ENCODE measurements around the gene ARPC1B.
"Not testable (repeated sequence)": the region's sequence is repeated elsewhere in the genome, so short reads cannot be mapped to it uniquely, and the experiment has no call there.

The ARPC1B gene

GRCh38 chr7:99374111-99375064 is at the start of gene ARPC1B:
Gene ARPC1B, plus strand, starts transcription at chr7:99374730. Its CDS starts 10,985 bp downstream, at chr7:99385715.
- DNase-seq = peak; percentile 43

- DNase-seq = no peak
Observed at GRCh38 chr7:99325001-99325493, 49.5 kb upstream of the ARPC1B start.

- peak; percentile 89 for DNase-seq
Observed at GRCh38 chr7:99325592-99326407, 48.7 kb upstream of the ARPC1B start, which contains the start of gene ARPC1A. Gene ARPC1A, plus strand, starts transcription at chr7:99325898. Its CDS starts 7,456 bp downstream, at chr7:99333354.

GRCh38 chr7:99326408-99326782 is 48.1 kb upstream of the ARPC1B start:
- DNase-seq = no peak

- DNase-seq = not testable (repeated sequence)
Observed at GRCh38 chr7:99330314-99330961, 44.1 kb upstream of the ARPC1B start.

GRCh38 chr7:99331002-99331401 is 43.5 kb upstream of the ARPC1B start:
- DNase-seq = no peak

GRCh38 chr7:99339595-99339994 is 34.9 kb upstream of the ARPC1B start:
- DNase-seq = no peak

GRCh38 chr7:99340659-99341058 is 33.9 kb upstream of the ARPC1B start:
- no peak for DNase-seq

- no peak for DNase-seq
Observed at GRCh38 chr7:99344061-99344647, 30.4 kb upstream of the ARPC1B start.

GRCh38 chr7:99350641-99351040 is 23.9 kb upstream of the ARPC1B start:
- DNase-seq = not testable (repeated sequence)

- DNase-seq = no peak
Observed at GRCh38 chr7:99352247-99352646, 22.3 kb upstream of the ARPC1B start.

- DNase-seq = no peak
Observed at GRCh38 chr7:99355098-99355497, 19.4 kb upstream of the ARPC1B start.

- no peak for DNase-seq
Observed at GRCh38 chr7:99357701-99358490, 16.6 kb upstream of the ARPC1B start.

GRCh38 chr7:99358521-99358920 is 16.0 kb upstream of the ARPC1B start:
- DNase-seq = not testable (repeated sequence)

GRCh38 chr7:99359465-99360154 is 14.9 kb upstream of the ARPC1B start:
- no peak for DNase-seq

- no peak for DNase-seq
Observed at GRCh38 chr7:99362801-99363200, 11.7 kb upstream of the ARPC1B start.

- no peak for DNase-seq
Observed at GRCh38 chr7:99363286-99363685, 11.2 kb upstream of the ARPC1B start.

- no peak for DNase-seq
Observed at GRCh38 chr7:99365318-99366141, 9.0 kb upstream of the ARPC1B start.

- DNase-seq = no peak
Observed at GRCh38 chr7:99366646-99367045, 7.9 kb upstream of the ARPC1B start.

Measured in NCI-H2107 (cell line).